ENCODE measurements around the gene NCS1. TPM values are rescaled to one million over a fixed set of nuclear protein-coding genes. Genes with fewer than 3 reads are reported as not detected.

NCS1 gene
- total RNA-seq, 1 donor from 2014 or later = 20.1 TPM

DNA sequence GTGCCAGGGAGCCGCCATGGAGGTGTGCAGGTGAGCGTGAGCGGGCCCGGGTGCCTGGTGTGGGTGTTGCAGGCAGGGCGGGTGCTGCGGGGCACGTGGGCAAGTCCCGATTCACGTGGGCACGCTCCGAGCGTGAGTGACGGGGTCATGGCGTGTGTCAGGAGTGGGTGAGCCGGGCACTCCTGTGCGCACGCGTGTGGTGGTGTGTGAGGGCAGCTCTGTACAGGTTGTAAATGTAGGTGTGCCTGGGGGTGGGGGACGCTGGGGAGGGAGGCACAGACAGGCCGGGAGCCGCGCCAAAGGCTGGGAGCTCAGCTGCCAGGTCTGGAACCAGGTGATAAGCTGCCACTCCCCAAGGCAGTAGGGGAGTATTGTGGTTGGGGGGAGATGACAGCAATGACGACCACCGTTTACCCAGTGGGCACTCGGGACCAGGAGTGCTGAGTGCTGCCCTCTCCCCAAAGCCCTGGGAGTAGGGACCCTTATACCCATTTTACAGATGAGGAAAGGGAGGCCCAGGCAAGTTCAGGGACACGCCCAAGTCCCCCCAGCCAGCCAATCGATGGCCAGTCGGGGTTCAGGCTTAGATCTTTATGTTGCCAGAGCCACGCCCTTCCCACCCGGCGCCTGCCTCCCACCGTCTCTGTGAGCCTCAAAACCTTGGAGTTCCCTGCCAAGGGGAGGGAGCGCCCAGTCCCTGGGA lies 9.6 kb downstream of the NCS1 start:
- H3K9me3 Mint-ChIP-seq (ENCODE audit: unreplicated experiment) = no peaks in the 10 kb centered on the region
- DNase-seq (ENCODE audit: low spot score) = no peak
- H3K27ac Mint-ChIP-seq (ENCODE audit: unreplicated experiment) = no peak overlapping the region
- H3K27me3 Mint-ChIP-seq (ENCODE audit: unreplicated experiment) = no peaks in the 10 kb centered on the region
- TF ChIP-seq CTCF (IDR thresholded peaks at IDR 0.05; ENCODE audit: unreplicated experiment) = no peak
- H3K36me3 Mint-ChIP-seq (ENCODE audit: low read depth, unreplicated experiment) = peaks cover 4% of the 10 kb centered on the region
- no peak overlapping the region for H3K4me3 Mint-ChIP-seq (ENCODE audit: unreplicated experiment)
- H3K4me1 Mint-ChIP-seq (ENCODE audit: unreplicated experiment) = peaks cover 10% of the 10 kb centered on the region

DNA sequence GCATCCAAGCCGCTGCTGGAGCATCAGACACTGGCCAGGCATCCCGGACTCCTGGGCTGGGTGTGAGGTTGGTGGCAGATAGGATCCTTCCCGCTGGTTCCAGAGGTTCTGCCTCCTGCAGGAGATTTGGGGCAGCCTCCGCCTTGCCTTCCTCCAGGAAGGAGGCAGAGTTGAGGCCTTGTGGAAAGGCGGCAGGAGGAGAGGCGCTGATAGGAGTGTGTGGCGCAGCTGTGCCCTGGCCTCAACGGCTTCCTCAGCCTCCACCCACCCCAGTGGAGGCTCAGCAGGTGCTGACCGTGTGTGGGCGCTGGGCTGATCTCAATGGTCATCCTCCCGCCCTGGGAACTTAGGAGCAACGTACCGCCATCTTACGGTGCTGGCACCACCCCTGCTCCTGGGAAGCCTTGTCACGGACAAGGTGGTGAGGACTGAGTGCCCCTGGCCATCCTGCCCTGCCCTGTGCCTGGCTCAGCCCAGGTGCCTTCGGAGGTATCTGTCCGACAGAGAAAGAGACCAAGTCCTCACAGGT lies 10.2 kb downstream of the NCS1 start:
- Mint-ChIP-seq H3K4me1 (ENCODE audit: unreplicated experiment) (peaks cover 10% of the 10 kb centered on the region), H3K4me3 (ENCODE audit: unreplicated experiment) (no peak overlapping the region), H3K27ac (ENCODE audit: unreplicated experiment) (no peak overlapping the region), H3K27me3 (ENCODE audit: unreplicated experiment) (no peaks in the 10 kb centered on the region), H3K36me3 (ENCODE audit: low read depth, unreplicated experiment) (peaks cover 4% of the 10 kb centered on the region), H3K9me3 (ENCODE audit: unreplicated experiment) (no peaks in the 10 kb centered on the region)
- DNase-seq (ENCODE audit: low spot score) = no peak
- TF ChIP-seq CTCF (IDR thresholded peaks at IDR 0.05; ENCODE audit: unreplicated experiment) = no peak

DNA sequence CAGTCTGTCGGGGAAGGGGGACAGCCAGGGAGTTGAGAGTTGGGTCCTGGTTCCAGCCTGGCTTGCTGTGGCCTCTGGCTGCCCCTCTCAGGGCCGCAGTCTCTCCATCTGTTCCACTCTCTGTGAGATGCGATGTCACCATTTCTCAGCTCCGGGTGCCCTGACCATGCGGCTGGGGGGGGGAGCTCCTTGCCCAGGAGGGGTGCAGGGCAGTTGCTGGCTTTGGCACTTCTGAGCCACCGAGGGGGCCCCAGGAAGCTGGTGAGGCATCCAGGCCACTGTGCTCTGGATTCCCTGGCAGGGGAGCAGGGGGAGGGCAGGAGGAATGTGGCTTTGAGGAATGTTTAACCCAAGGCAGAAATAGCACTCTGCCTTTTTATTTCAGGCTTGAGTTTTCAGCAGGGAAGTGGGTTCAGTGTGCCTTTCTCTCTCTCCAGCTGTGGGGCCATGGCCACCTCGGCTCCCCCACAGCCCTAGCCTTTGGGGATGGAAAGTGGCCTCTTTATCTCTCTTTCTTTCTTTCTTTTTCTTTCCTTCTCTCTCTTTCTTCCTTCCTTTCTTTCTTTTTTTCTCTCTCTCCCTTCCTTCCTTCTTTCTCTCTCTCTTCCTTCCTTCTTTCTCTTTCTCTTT lies 11.0 kb downstream of the NCS1 start:
- Mint-ChIP-seq H3K27me3 (ENCODE audit: unreplicated experiment) (peaks cover 4% of the 10 kb centered on the region), H3K27ac (ENCODE audit: unreplicated experiment) (peak overlapping the region; percentile 67), H3K4me1 (ENCODE audit: unreplicated experiment) (peaks cover 13% of the 10 kb centered on the region), H3K9me3 (ENCODE audit: unreplicated experiment) (no peaks in the 10 kb centered on the region), H3K4me3 (ENCODE audit: unreplicated experiment) (no peak overlapping the region), H3K36me3 (ENCODE audit: low read depth, unreplicated experiment) (peaks cover 4% of the 10 kb centered on the region)
- no peak for DNase-seq (ENCODE audit: low spot score)
- TF ChIP-seq CTCF (IDR thresholded peaks at IDR 0.05; ENCODE audit: unreplicated experiment) = no peak

DNA sequence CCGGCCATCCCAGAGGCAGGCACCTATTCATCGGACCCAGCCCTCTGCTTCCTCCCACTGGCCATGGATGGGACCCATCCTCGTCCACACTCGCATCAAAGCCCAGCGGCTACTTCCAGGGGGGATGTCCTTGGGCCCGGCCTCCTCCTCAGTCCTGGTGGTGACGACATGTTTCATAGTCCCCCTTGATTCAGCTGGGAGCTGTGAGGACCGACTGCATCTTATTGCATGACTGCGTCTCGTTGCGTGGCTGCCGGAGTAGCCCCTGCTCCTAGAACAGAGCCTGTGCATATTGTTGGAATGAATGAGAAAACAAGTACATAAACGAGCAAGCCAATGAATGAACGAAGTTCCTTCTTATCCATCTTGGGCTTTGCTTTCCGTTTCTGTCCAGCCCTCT lies 12.8 kb downstream of the NCS1 start:
- H3K36me3 Mint-ChIP-seq (ENCODE audit: low read depth, unreplicated experiment) = peaks cover 4% of the 10 kb centered on the region
- H3K27me3 Mint-ChIP-seq (ENCODE audit: unreplicated experiment) = peaks cover 4% of the 10 kb centered on the region
- peaks cover 15% of the 10 kb centered on the region for H3K4me1 Mint-ChIP-seq (ENCODE audit: unreplicated experiment)
- no peaks in the 10 kb centered on the region for H3K9me3 Mint-ChIP-seq (ENCODE audit: unreplicated experiment)
- no peak overlapping the region for H3K4me3 Mint-ChIP-seq (ENCODE audit: unreplicated experiment)
- H3K27ac Mint-ChIP-seq (ENCODE audit: unreplicated experiment) = no peak overlapping the region
- no peak for TF ChIP-seq CTCF (IDR thresholded peaks at IDR 0.05; ENCODE audit: unreplicated experiment)
- DNase-seq (ENCODE audit: low spot score) = no peak

DNA sequence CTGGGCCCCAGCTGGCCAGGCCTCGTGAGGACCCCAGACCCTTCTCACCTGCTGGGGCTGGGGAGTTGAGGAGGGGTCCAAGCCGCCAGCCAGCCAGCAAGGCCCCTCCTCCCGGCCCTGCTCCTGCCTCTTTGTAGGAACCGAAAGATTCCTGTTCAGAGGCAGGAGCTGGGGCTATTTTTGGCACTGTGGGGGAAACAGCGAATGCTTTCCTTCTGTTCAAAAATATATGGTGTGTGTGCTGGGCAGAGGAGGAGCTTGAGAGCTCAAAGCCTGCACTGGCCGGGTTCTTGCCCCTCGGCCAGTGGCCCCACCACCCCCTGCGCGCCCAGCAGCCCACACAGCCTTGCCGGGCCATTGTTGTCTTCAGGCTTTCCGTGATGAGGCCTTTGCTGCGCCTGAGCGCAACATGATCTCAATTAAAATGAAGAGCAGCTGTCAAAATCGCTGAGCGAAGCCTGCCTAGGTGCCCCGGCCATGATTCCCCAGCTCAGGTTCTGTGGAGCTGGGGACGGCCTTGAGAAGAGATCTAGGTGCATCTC lies 13.4 kb downstream of the NCS1 start:
- peaks cover 4% of the 10 kb centered on the region for H3K36me3 Mint-ChIP-seq (ENCODE audit: low read depth, unreplicated experiment)
- no peaks in the 10 kb centered on the region for H3K9me3 Mint-ChIP-seq (ENCODE audit: unreplicated experiment)
- no peak for DNase-seq (ENCODE audit: low spot score)
- H3K4me3 Mint-ChIP-seq (ENCODE audit: unreplicated experiment) = no peak overlapping the region
- peaks cover 4% of the 10 kb centered on the region for H3K27me3 Mint-ChIP-seq (ENCODE audit: unreplicated experiment)
- H3K27ac Mint-ChIP-seq (ENCODE audit: unreplicated experiment) = no peak overlapping the region
- TF ChIP-seq CTCF (IDR thresholded peaks at IDR 0.05; ENCODE audit: unreplicated experiment) = no peak
- H3K4me1 Mint-ChIP-seq (ENCODE audit: unreplicated experiment) = peaks cover 15% of the 10 kb centered on the region

Data from endothelial cell (in vitro differentiated cells).